A549 (cell line): ENCODE data around the gene SIVA1.

Experiments used
- BHLHE40 ChIP-seq: IDR thresholded peaks from 2 replicates; pipeline ENCODE4 v1.6.1; 2012; ENCODE audit warnings: low read depth, low read length, inconsistent platforms
- CBX2 ChIP-seq: fragments of 200-600 bp; sonication (generic); IDR thresholded peaks from 2 replicates; pipeline ENCODE4 v1.6.1; 2016; ENCODE audit warnings: low read depth, mild to moderate bottlenecking, borderline replicate concordance
- EP300 ChIP-seq, 2 experiments: fragments of >200 bp; sonication (Bioruptor Twin); formaldehyde crosslinking; IDR thresholded peaks; 2 replicates in 1 of 2; 3 replicates in 1 of 2; pipeline ENCODE4 v1.6.1; 2016 to 2017
- JUN ChIP-seq, 2 experiments: fragments of >200 bp; sonication (Bioruptor Twin); formaldehyde crosslinking; IDR thresholded peaks; 2 replicates in 1 of 2; 3 replicates in 1 of 2; pipeline ENCODE4 v1.6.1; 2016 to 2017
- JUNB ChIP-seq: fragments of >200 bp; sonication (Bioruptor Twin); formaldehyde crosslinking; IDR thresholded peaks from 2 replicates; pipeline ENCODE4 v1.6.1; 2016
- MAX ChIP-seq: IDR thresholded peaks from 2 replicates; pipeline ENCODE4 v1.6.1; 2012
- POLR2A ChIP-seq: IDR thresholded peaks from 2 replicates; pipeline ENCODE4 v1.6.1; 2012; ENCODE audit warnings: mild to moderate bottlenecking, low read length
- TF ChIP-seq, protein P1 (sequence below): fragments of 250-450 bp; sonication (Bioruptor Pico); IDR thresholded peaks from 2 replicates; pipeline ENCODE4 v1.5.0; 2021; ENCODE audit warnings: mild to moderate bottlenecking, moderate library complexity, borderline replicate concordance
- TF ChIP-seq, protein P2 (sequence below): fragments of >200 bp; sonication (Bioruptor Twin); formaldehyde crosslinking; IDR thresholded peaks from 3 replicates; pipeline ENCODE4 v1.5.1; 2016

DNA sequence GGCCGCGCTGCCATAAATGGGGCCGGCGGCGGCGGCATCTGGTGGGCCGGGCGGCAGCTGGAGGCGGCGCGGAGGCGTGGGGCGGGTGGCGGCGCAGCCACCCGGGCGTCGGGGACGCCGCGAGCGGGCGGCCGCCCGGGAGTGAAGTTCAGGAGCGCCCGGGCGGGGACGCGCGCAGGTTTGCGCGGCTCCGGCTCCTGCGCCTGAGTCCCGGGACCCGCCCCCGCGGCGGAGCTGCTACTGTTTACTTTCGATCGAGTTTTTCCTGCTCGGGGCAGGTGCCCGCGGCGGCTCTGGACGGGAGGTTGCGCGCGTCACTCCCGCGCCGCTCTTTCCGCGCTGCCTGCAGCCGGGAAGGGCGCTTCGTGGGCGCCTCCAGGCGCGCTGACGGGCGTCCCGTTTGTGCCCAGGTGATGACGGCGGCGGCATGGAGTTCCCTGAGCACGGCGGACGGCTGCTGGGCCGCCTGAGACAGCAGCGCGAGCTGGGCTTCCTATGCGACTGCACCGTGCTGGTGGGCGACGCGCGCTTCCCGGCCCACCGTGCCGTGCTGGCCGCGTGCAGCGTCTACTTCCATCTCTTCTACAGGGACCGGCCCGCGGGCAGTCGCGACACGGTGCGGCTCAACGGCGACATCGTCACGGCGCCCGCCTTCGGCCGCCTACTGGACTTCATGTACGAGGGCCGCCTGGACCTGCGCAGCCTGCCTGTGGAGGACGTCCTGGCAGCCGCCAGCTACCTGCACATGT, 48.0 kb downstream of the SIVA1 start, which contains the start of gene ZBTB42:
- TF ChIP-seq, protein P1, sequence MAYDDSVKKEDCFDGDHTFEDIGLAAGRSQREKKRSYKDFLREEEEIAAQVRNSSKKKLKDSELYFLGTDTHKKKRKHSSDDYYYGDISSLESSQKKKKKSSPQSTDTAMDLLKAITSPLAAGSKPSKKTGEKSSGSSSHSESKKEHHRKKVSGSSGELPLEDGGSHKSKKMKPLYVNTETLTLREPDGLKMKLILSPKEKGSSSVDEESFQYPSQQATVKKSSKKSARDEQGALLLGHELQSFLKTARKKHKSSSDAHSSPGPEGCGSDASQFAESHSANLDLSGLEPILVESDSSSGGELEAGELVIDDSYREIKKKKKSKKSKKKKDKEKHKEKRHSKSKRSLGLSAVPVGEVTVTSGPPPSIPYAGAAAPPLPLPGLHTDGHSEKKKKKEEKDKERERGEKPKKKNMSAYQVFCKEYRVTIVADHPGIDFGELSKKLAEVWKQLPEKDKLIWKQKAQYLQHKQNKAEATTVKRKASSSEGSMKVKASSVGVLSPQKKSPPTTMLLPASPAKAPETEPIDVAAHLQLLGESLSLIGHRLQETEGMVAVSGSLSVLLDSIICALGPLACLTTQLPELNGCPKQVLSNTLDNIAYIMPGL = no peak
- TF ChIP-seq POLR2A (no peak), JUNB (no peak), BHLHE40 (no peak), MAX (peak; percentile 41; the same call in 1 of the 2 replicates), EP300 (IDR thresholded peaks at IDR 0.05) (no peak), CBX2 (no peak), JUN (IDR thresholded peaks at IDR 0.05) (no peak; a peak in 1 of 5 replicates)
- TF ChIP-seq, protein P2, sequence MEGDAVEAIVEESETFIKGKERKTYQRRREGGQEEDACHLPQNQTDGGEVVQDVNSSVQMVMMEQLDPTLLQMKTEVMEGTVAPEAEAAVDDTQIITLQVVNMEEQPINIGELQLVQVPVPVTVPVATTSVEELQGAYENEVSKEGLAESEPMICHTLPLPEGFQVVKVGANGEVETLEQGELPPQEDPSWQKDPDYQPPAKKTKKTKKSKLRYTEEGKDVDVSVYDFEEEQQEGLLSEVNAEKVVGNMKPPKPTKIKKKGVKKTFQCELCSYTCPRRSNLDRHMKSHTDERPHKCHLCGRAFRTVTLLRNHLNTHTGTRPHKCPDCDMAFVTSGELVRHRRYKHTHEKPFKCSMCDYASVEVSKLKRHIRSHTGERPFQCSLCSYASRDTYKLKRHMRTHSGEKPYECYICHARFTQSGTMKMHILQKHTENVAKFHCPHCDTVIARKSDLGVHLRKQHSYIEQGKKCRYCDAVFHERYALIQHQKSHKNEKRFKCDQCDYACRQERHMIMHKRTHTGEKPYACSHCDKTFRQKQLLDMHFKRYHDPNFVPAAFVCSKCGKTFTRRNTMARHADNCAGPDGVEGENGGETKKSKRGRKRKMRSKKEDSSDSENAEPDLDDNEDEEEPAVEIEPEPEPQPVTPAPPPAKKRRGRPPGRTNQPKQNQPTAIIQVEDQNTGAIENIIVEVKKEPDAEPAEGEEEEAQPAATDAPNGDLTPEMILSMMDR = no peak
